GM12892 (cell line): ENCODE data around the gene SPDYE16.
"Not testable (repeated sequence)": the region's sequence is repeated elsewhere in the genome, so short reads cannot be mapped to it uniquely, and the experiment has no call there.

ENCODE experiments used
- DNase-seq: peaks from one replicate; pipeline ENCODE4 v3.0.0; 2011; ENCODE audit not compliant: insufficient read length
- FAIRE-seq: peaks from 2 replicates; lab custom pipeline; 2011; peaks lifted over from hg19 to GRCh38; lab: Jason Lieb, UNC
- POLR2A ChIP-seq: IDR thresholded peaks from 2 replicates; pipeline ENCODE4 v1.6.1; 2011; ENCODE audit warnings: low read depth, low read length, control low read depth
- POLR2AphosphoS5 ChIP-seq: IDR thresholded peaks from 2 replicates; pipeline ENCODE4 v1.6.1; 2011; ENCODE audit warnings: low read depth, low read length, control low read depth
- TAF1 ChIP-seq: IDR thresholded peaks from 2 replicates; pipeline ENCODE4 v1.6.1; 2011; ENCODE audit warnings: low read depth, mild to moderate bottlenecking, control low read depth, low read length, borderline replicate concordance

SPDYE16 gene

GRCh38 chr7:76509931-76510877, 32.9 kb downstream of the SPDYE16 start, which contains the start of gene UPK3B:
Gene UPK3B (plus strand): TSS chr7:76510552. CDS start chr7:76510653, 101 bp downstream.
- no peak for FAIRE-seq
- TF ChIP-seq POLR2A = no peak
- no peak for TF ChIP-seq POLR2AphosphoS5
- no peak for TF ChIP-seq TAF1
- no peak for DNase-seq

GRCh38 chr7:76507723-76508406, 35.2 kb downstream of the SPDYE16 start:
- no peak for DNase-seq
- TF ChIP-seq POLR2AphosphoS5 = no peak
- TF ChIP-seq TAF1 = no peak
- no peak for TF ChIP-seq POLR2A
- FAIRE-seq = no peak

- not testable (repeated sequence) for FAIRE-seq, DNase-seq
These were observed 36.5 kb downstream of the SPDYE16 start for GRCh38 chr7:76506643-76507042.

- TF ChIP-seq TAF1 (no peak), POLR2A (no peak), POLR2AphosphoS5 (no peak)
- no peak for DNase-seq
These were observed 37.0 kb downstream of the SPDYE16 start for GRCh38 chr7:76506081-76506440.

GRCh38 chr7:76505168-76506080, 37.7 kb downstream of the SPDYE16 start:
- DNase-seq (no peak), FAIRE-seq (no peak)
- no peak for TF ChIP-seq TAF1
- no peak for TF ChIP-seq POLR2AphosphoS5
- TF ChIP-seq POLR2A = no peak

More at GRCh38 chr7:76506081-76506440, 37.0 kb downstream of the SPDYE16 start:
- FAIRE-seq = no peak

- FAIRE-seq, DNase-seq: not testable (repeated sequence)
These were observed 38.5 kb downstream of the SPDYE16 start for GRCh38 chr7:76504351-76505167.

- not testable (repeated sequence) for FAIRE-seq, DNase-seq
These were observed 39.9 kb downstream of the SPDYE16 start for GRCh38 chr7:76503244-76503643.

- DNase-seq, FAIRE-seq: not testable (repeated sequence)
These were observed 40.3 kb downstream of the SPDYE16 start for GRCh38 chr7:76502836-76503235.

- peak; percentile 61 for FAIRE-seq
- not testable (repeated sequence) for DNase-seq
These were observed 40.9 kb downstream of the SPDYE16 start for GRCh38 chr7:76502224-76502623.

GRCh38 chr7:76499924-76500241, 43.2 kb downstream of the SPDYE16 start:
- not testable (repeated sequence) for FAIRE-seq, DNase-seq

GRCh38 chr7:76499201-76499923, 43.7 kb downstream of the SPDYE16 start:
- peak; percentile 86 for FAIRE-seq
- DNase-seq = not testable (repeated sequence)

- not testable (repeated sequence) for DNase-seq
These were observed 44.4 kb downstream of the SPDYE16 start for GRCh38 chr7:76498583-76499200.

GRCh38 chr7:76497918-76498582, 45.0 kb downstream of the SPDYE16 start:
- DNase-seq, FAIRE-seq: not testable (repeated sequence)

More at GRCh38 chr7:76498583-76499200, 44.4 kb downstream of the SPDYE16 start:
- peak; percentile 80 for FAIRE-seq

- not testable (repeated sequence) for FAIRE-seq, DNase-seq
These were observed 47.4 kb downstream of the SPDYE16 start for GRCh38 chr7:76495717-76496116.

- FAIRE-seq = peak; percentile 46
- not testable (repeated sequence) for DNase-seq
These were observed 51.0 kb downstream of the SPDYE16 start for GRCh38 chr7:76492139-76492538.
